ENCODE results near the gene L2HGDH. TPM values are rescaled to one million over a fixed set of nuclear protein-coding genes. Genes with fewer than 3 reads are reported as not detected.

Gene L2HGDH
- total RNA-seq, 1 experiment from 2014 or later, result 25.0 TPM

DNA sequence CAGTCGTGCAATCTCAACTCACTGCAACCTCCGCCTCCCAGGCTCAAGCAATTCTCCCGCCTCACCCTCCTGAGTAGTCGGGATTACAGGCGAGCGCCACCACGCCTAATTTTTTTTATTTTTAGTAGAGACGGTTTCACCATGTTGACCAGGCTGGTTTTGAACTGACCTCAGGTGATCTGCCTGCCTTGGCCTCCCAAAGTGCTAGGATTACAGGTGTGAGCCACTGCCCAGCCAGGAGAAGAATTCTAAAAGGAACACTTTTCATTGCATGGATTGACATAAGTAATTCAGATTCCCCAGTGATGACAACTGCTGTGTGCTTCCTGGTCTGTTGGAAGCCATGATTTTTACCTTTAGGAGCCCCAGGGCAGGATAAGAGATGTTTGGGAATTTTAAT lies 22.2 kb upstream of the L2HGDH start:
- POLR2A ChIA-PET, result no interaction called here
- no peak overlapping the region for H3K27ac Mint-ChIP-seq (ENCODE audit: unreplicated experiment)
- H3K27me3 ChIP-seq (replicated peaks; ENCODE audit: control insufficient read depth, insufficient read depth, low read length), result no peaks in the 10 kb centered on the region

DNA sequence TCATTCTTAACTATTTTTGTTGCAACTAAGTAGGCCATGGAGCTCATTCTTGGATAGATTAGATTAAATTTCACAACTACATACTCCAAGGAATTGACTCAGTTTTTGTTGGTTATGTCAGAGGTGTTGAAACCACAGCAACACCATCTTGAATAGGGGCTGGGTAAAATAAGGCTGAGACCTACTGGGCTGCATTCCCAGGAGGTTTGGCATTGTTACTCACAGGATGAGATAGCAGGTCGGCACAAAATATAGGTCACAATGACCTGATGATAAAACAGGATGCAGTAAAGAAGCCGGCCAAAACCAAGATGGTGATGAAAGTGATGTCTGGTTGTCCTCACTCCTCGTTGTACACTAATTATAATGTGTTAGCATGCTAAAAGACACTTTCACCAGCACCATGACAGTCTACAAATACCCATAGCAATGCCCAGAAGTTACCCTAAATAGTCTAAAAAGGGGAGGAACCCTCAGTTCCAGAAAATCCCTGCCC lies 21.0 kb upstream of the L2HGDH start:
- TF ChIP-seq, protein P1, sequence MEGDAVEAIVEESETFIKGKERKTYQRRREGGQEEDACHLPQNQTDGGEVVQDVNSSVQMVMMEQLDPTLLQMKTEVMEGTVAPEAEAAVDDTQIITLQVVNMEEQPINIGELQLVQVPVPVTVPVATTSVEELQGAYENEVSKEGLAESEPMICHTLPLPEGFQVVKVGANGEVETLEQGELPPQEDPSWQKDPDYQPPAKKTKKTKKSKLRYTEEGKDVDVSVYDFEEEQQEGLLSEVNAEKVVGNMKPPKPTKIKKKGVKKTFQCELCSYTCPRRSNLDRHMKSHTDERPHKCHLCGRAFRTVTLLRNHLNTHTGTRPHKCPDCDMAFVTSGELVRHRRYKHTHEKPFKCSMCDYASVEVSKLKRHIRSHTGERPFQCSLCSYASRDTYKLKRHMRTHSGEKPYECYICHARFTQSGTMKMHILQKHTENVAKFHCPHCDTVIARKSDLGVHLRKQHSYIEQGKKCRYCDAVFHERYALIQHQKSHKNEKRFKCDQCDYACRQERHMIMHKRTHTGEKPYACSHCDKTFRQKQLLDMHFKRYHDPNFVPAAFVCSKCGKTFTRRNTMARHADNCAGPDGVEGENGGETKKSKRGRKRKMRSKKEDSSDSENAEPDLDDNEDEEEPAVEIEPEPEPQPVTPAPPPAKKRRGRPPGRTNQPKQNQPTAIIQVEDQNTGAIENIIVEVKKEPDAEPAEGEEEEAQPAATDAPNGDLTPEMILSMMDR (IDR thresholded peaks at IDR 0.05; ENCODE audit: insufficient read depth in 1 of 2, low read depth in 1 of 2, low read length in 1 of 2, severe bottlenecking in 1 of 2, unreplicated experiment in 1 of 2), result no peak
- Mint-ChIP-seq H3K4me1 (ENCODE audit: low read depth, unreplicated experiment) (peaks cover 12% of the 10 kb centered on the region), H3K9me3 (ENCODE audit: unreplicated experiment) (no peaks in the 10 kb centered on the region), H3K4me3 (ENCODE audit: unreplicated experiment) (no peak overlapping the region), H3K27ac (ENCODE audit: unreplicated experiment) (no peak overlapping the region), H3K27me3 (ENCODE audit: insufficient read depth, unreplicated experiment) (no peaks in the 10 kb centered on the region), H3K36me3 (ENCODE audit: insufficient read depth, unreplicated experiment) (peaks cover 5% of the 10 kb centered on the region)
- ChIA-PET POLR2A (no interaction called here), CTCF (interaction anchor here (0.7 to 0.8 kb wide), 2 partner anchors 9 to 288 kb away, joined by 4 to 13 read pairs; no protein-coding TSS in a partner anchor)
- intact Hi-C loops (cut with micrococcal nuclease; ENCODE audit: unreplicated experiment), result no loop called here
- Histone ChIP-seq H3K27me3 (replicated peaks; ENCODE audit: control insufficient read depth, insufficient read depth, low read length) (no peaks in the 10 kb centered on the region), H3K4me1 (peaks cover 11% of the 10 kb centered on the region), H3K36me3 (ENCODE audit: control insufficient read depth, insufficient read depth, low read length) (no peaks in the 10 kb centered on the region), H3K4me3 (ENCODE audit: low read depth, low read length) (no peak overlapping the region), H3K9me3 (no peaks in the 10 kb centered on the region)
- DNase-seq, result peak in 1 of 2 experiments; percentile 14
- BruUV-seq (replicated peaks), result no TSS peak

More for the DNA sequence above, 22.2 kb upstream of the L2HGDH start:
- Histone ChIP-seq H3K4me3 (ENCODE audit: low read depth, low read length) (no peak overlapping the region), H3K36me3 (ENCODE audit: control insufficient read depth, insufficient read depth, low read length) (no peaks in the 10 kb centered on the region), H3K4me1 (peaks cover 11% of the 10 kb centered on the region), H3K9me3 (no peaks in the 10 kb centered on the region)
- H3K4me1 Mint-ChIP-seq (ENCODE audit: low read depth, unreplicated experiment), result peaks cover 12% of the 10 kb centered on the region
- BruUV-seq (replicated peaks), result no TSS peak
- TF ChIP-seq, protein P1 (IDR thresholded peaks at IDR 0.05; ENCODE audit: insufficient read depth in 1 of 2, low read depth in 1 of 2, low read length in 1 of 2, severe bottlenecking in 1 of 2, unreplicated experiment in 1 of 2), result no peak
- CTCF ChIA-PET, result no interaction called here
- H3K36me3 Mint-ChIP-seq (ENCODE audit: insufficient read depth, unreplicated experiment), result peaks cover 5% of the 10 kb centered on the region
- no peak for DNase-seq
- H3K4me3 Mint-ChIP-seq (ENCODE audit: unreplicated experiment), result no peak overlapping the region
- no peaks in the 10 kb centered on the region for H3K27me3 Mint-ChIP-seq (ENCODE audit: insufficient read depth, unreplicated experiment)
- intact Hi-C loops (cut with micrococcal nuclease; ENCODE audit: unreplicated experiment), result no loop called here
- H3K9me3 Mint-ChIP-seq (ENCODE audit: unreplicated experiment), result no peaks in the 10 kb centered on the region

DNA sequence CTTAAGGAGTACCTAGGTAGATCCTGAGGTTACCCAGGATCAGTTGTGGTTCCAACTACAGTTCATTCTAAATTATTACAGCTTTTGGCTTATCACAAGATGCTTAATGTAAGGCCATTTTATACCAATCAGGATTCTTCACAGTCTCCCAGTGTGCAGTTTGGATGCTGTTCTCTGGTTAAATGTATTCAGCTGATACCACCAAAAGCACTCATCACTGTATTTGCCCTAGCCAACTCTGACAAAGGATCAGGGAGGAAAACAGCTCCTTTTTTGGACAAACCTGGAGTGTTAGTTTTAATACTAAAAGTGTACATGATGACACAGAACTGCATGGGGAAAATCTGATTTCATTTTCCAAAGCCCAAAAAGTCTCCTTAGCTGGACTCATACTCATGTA lies 19.6 kb upstream of the L2HGDH start:
- intact Hi-C loops (cut with micrococcal nuclease; ENCODE audit: unreplicated experiment), result no loop called here
- BruUV-seq (replicated peaks), result no TSS peak
- no peak for DNase-seq
- Mint-ChIP-seq H3K9me3 (ENCODE audit: unreplicated experiment) (no peaks in the 10 kb centered on the region), H3K4me3 (ENCODE audit: unreplicated experiment) (no peak overlapping the region), H3K36me3 (ENCODE audit: insufficient read depth, unreplicated experiment) (peaks cover 8% of the 10 kb centered on the region), H3K4me1 (ENCODE audit: low read depth, unreplicated experiment) (peaks cover 12% of the 10 kb centered on the region), H3K27ac (ENCODE audit: unreplicated experiment) (no peak overlapping the region), H3K27me3 (ENCODE audit: insufficient read depth, unreplicated experiment) (no peaks in the 10 kb centered on the region)
- TF ChIP-seq, protein P1 (IDR thresholded peaks at IDR 0.05; ENCODE audit: insufficient read depth in 1 of 2, low read depth in 1 of 2, low read length in 1 of 2, severe bottlenecking in 1 of 2, unreplicated experiment in 1 of 2), result no peak
- Histone ChIP-seq H3K4me3 (ENCODE audit: low read depth, low read length) (no peak overlapping the region), H3K36me3 (ENCODE audit: control insufficient read depth, insufficient read depth, low read length) (no peaks in the 10 kb centered on the region), H3K9me3 (no peaks in the 10 kb centered on the region), H3K4me1 (peaks cover 11% of the 10 kb centered on the region), H3K27me3 (replicated peaks; ENCODE audit: control insufficient read depth, insufficient read depth, low read length) (no peaks in the 10 kb centered on the region)
- ChIA-PET POLR2A (no interaction called here), CTCF (interaction anchor here (0.7 to 1.0 kb wide), 2 partner anchors 10 to 107 kb away, joined by 3 read pairs; no protein-coding TSS in a partner anchor)
